Activated CD8-positive, alpha-beta memory T cell treated with anti-CD3 and anti-CD28 coated beads for 24 hours (primary cell): ENCODE data around the gene GPR143.

ENCODE experiments used
- DNase-seq: peaks from one replicate; pipeline ENCODE4 v3.0.0-alpha.2; 2020

Gene GPR143

GRCh38 chrX:9706421-9706820, 59.2 kb downstream of the GPR143 start:
- no peak for DNase-seq

GRCh38 chrX:9704876-9705465, 60.7 kb downstream of the GPR143 start:
- DNase-seq: no peak

- DNase-seq: no peak
These were observed 62.2 kb downstream of the GPR143 start for GRCh38 chrX:9703406-9703805.

- DNase-seq: no peak
These were observed 63.9 kb downstream of the GPR143 start for GRCh38 chrX:9701790-9702189.

GRCh38 chrX:9700555-9700954, 65.1 kb downstream of the GPR143 start:
- no peak for DNase-seq

- no peak for DNase-seq
These were observed 67.1 kb downstream of the GPR143 start for GRCh38 chrX:9698576-9698975.

GRCh38 chrX:9693307-9694001, 72.2 kb downstream of the GPR143 start:
- no peak for DNase-seq

GRCh38 chrX:9690046-9690445, 75.6 kb downstream of the GPR143 start:
- no peak for DNase-seq

GRCh38 chrX:9688833-9689232, 76.8 kb downstream of the GPR143 start:
- DNase-seq: no peak

GRCh38 chrX:9687899-9688298, 77.7 kb downstream of the GPR143 start:
- no peak for DNase-seq

- no peak for DNase-seq
These were observed 82.3 kb downstream of the GPR143 start for GRCh38 chrX:9683350-9683749.

- no peak for DNase-seq
These were observed 82.8 kb downstream of the GPR143 start for GRCh38 chrX:9682861-9683260.

- no peak for DNase-seq
These were observed 83.2 kb downstream of the GPR143 start for GRCh38 chrX:9682456-9682855.

GRCh38 chrX:9681422-9681821, 84.2 kb downstream of the GPR143 start:
- DNase-seq: no peak

- DNase-seq: no peak
These were observed 84.6 kb downstream of the GPR143 start for GRCh38 chrX:9681011-9681410.

GRCh38 chrX:9678215-9678965, 87.3 kb downstream of the GPR143 start:
- DNase-seq: no peak

- DNase-seq: peak; percentile 58
These were observed 88.4 kb downstream of the GPR143 start for GRCh38 chrX:9677098-9677739.

- DNase-seq: no peak
These were observed 88.9 kb downstream of the GPR143 start for GRCh38 chrX:9676738-9677097.

- no peak for DNase-seq
These were observed 89.3 kb downstream of the GPR143 start for GRCh38 chrX:9676306-9676705.
